PFSK-1 (cell line): Measurements from ENCODE around the gene TRMU.

Experiments
- POLR2AphosphoS5 ChIP-seq: IDR thresholded peaks from 2 replicates; pipeline ENCODE4 v1.6.1; 2012; ENCODE audit warnings: low read depth, mild to moderate bottlenecking, control low read depth, low read length, moderate library complexity
- REST ChIP-seq, 2 experiments: IDR thresholded peaks; 2 replicates each; pipeline versions ENCODE4 v1.6.1 to v1.8.0; 2011 to 2012; ENCODE audit warnings: low read depth in 2 of 2, low read length in 2 of 2, control low read depth in 1 of 2, inconsistent platforms in 1 of 2, mild to moderate bottlenecking in 1 of 2, moderate library complexity in 1 of 2; ENCODE audit not compliant: insufficient read depth in 1 of 2
- SIN3A ChIP-seq: IDR thresholded peaks from 2 replicates; pipeline ENCODE4 v1.6.1; 2012; ENCODE audit warnings: mild to moderate bottlenecking, low read length, moderate library complexity, borderline replicate concordance; ENCODE audit not compliant: insufficient read depth

- no peak for TF ChIP-seq POLR2AphosphoS5
- TF ChIP-seq REST (IDR thresholded peaks at IDR 0.05; ENCODE audit: insufficient read depth in 1 of 2, low read depth in 2 of 2, low read length in 2 of 2), result no peak
- TF ChIP-seq SIN3A, result no peak
Observed at GRCh38 chr22:46367707-46368191, 32.2 kb downstream of the TRMU start.
